NCI-H128 (cell line): ENCODE measurements around the gene TBX15.

Experiments used
- DNase-seq: peaks from one replicate; lab custom pipeline; 2025; ENCODE audit not compliant: unreplicated experiment; lab: John Stamatoyannopoulos, UW

Gene TBX15

GRCh38 chr1:118985640-118986554, 2.2 kb downstream of the TBX15 start:
- DNase-seq, result no peak

- no peak for DNase-seq
Observed at GRCh38 chr1:118984722-118985639, 3.2 kb downstream of the TBX15 start.

DNA sequence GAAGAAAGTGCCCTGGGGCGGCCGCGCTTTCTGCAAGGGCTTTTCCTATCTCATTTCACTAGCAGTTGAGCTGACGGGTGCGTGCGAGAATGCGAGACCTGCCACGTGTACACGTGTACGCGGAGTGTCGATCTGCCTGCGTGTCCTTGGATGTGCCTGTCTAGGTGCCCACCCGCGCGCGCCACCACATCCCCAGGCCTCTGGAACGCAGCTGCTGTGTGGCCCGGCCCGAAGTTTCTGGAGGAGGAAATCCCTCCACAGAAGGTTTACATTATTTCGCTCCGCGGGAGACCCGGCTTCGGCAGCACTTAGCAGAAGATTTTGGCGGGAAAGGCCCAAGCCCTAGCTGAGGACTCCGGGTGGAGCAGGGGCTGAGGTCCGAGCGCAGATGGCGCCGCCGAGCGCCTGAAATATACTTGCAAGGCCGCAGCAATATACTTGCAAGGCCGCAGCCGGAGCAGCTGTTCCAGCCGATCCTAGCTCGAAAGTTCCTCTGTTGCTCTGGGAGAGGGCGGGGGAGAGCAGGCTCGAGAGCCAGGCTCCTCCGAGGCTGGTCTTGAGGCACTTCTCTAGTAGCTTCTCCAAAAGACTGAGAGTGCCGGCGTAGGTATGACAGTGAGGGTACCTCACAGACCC, 3.9 kb downstream of the TBX15 start:
- DNase-seq, result no peak

- DNase-seq, result no peak
Observed at GRCh38 chr1:118983558-118984041, 4.5 kb downstream of the TBX15 start.

DNA sequence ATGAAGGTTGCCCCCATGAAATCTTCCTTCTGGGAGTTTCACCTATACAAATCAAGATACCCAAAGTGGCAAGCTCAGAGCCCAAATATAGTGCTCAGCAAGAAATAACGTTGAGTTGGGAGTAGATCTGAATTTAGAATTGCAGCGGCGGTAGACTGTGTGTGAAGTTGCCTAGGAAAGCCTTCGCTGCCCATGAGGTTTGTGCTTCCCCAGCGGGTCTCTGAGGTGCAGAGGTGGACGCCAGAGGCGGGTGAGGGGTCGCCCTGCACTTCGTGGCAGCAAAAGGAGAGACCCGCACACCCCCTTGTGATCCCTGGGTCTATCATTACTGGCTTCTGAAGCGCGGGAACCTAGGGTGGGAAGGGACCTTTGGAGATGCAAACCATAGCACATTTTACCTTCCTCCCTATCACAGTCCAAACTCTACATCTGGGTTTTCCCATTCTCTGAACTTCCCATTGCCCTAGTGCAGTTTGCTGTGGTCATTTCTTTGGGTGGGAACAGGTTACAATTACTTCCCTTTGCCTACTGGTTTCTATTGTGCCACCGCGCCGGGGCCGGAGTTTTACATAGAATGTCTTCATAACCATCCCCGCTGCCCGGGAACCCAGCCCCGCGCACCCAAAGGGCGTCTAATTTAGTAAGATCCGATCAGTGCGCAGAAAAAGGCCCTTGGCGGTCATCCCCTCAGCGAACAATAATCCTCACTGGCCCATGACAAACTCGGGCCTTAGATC, 5.2 kb downstream of the TBX15 start:
- no peak for DNase-seq

- DNase-seq, result no peak
Observed at GRCh38 chr1:118982266-118982665, 5.9 kb downstream of the TBX15 start.

DNA sequence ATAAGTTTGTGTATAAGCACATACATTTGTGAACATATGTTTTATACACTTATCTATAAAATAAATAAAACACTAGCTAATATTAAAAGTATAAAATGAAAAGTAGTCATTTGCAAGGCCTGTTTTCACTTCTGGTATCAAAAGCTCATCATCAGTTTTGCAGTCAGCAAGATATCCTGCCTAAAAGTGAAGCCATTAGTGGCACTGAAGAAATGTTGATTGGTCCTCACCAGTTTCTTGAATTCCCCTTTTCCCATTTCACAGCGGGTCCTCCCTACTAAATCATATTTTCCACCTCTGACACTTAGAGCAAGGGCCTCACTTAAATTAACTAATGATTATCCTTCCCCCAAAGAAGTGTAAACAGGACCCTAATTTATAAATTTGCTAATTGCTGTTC, 6.7 kb downstream of the TBX15 start:
- no peak for DNase-seq

DNA sequence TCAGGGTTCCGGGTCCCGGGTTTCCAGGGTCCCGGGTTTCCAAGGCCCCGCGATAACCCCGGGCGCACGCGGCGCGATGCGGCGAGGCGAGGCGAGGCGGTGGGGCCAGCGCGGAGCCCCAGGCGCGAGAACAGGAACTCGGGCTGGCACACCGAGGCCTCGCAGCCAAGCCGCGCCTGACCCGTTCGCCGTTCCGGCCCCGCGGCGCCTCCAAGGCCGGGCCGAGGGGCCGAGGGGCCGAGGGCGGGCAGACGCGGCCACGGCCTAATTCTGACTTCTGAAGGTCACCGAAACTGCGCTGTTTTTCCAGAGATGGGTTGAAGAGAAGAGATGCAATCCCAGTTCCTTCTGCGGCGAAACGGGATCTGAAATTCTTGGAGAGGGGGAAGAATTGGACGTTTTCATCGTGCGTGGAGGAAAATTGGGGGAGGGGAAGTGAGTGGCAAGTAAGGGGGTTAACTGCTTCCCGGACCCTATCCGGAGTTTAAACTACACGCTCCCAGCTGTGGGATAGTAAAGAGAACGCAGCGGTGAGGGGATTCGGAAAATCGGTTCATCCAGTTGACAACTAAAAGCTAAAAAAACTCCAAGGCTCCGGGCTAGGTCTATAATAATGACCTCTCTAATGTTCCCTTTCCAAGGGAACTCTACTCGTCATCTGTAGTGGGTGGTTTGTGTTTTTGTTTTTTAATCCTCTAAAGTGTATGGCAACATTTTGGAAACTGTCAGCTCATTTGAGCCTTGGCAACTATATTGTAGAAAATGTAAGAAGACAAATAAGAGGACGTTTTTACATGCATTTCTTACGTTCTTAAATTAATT, 8.2 kb downstream of the TBX15 start:
- no peak for DNase-seq

- no peak for DNase-seq
Observed at GRCh38 chr1:118978914-118979701, 9.0 kb downstream of the TBX15 start.

- no peak for DNase-seq
Observed at GRCh38 chr1:118977600-118977999, 10.5 kb downstream of the TBX15 start.

- no peak for DNase-seq
Observed at GRCh38 chr1:118974661-118975060, 13.5 kb downstream of the TBX15 start.

GRCh38 chr1:118973531-118974137, 14.5 kb downstream of the TBX15 start:
- no peak for DNase-seq

- DNase-seq, result no peak
Observed at GRCh38 chr1:118973032-118973431, 15.1 kb downstream of the TBX15 start.

DNA sequence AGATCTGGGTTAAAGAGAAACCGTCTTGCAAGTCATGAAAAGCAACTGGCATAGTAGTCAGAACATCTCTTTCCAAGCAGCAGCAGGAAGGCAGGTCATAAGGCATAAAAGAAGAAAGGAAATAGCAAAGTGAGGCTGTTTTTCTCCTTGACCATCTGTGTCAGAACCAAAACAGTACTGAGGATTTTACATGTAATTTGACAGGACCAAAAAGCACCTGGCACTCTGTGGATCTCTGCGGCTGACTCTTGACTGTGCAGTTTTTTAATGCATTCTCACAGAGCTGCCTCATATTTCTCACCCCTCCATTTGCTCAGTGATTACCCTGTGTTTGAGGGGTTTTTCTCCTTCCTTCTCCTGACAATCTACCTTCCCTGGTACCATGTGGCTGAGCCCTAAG, 17.7 kb downstream of the TBX15 start:
- no peak for DNase-seq

GRCh38 chr1:118963456-118964430, 24.4 kb downstream of the TBX15 start:
- no peak for DNase-seq

- DNase-seq, result no peak
Observed at GRCh38 chr1:118963138-118963455, 25.0 kb downstream of the TBX15 start.

DNA sequence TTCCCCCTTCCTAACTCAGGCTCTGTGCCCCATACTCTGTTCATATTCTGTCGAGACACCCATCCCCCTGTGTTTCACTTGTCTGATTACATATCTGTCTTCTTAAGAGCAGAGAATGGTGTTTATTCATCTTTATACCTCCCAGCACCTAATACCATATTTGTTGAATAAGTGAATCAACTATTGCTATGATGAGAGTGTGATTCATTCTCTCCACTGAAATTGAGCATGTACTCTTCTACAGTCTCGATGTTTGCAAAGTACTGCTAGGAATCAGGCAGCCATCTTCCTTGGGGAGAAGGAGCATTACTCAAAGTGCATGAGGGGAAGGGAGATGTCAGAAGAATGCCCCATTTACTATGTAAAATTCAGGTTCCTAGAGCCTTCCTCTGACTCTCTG, 27.0 kb downstream of the TBX15 start:
- DNase-seq, result no peak
